HCT116 (cell line): Measurements from ENCODE around the gene SAMD15. TPM values are rescaled to one million over a fixed set of nuclear protein-coding genes. Genes with fewer than 3 reads are reported as not detected.

ENCODE experiments used
- ATAC-seq: fragments of 200-7000 bp; cut with Tn5 transposase; 2 replicates; pipeline ENCODE4 v1.9.1; 2020; ENCODE audit warnings: mild to moderate bottlenecking, moderate library complexity
- BruUV-seq: library from RNA; stranded (reverse); fragments of 400-500 nt; replicated peaks from 2 replicates; lab custom pipeline; 2021; lab: Mats Ljungman, UMichigan
- CTCF ChIA-PET: fragments of 300-600 bp; sonication (Branson Sonifier 250); formaldehyde crosslinking; loops from one replicate; lab custom pipeline; 2021; ENCODE audit warnings: antibody characterized with exemption; lab: Charles Lee
- POLR2A ChIA-PET: fragments of 300-600, 350-600 bp; sonication (Branson Sonifier 250); formaldehyde crosslinking; loops from one replicate; lab custom pipeline; 2021; ENCODE audit warnings: antibody characterized with exemption; lab: Charles Lee
- RAD21 ChIA-PET, 2 experiments: fragments of 300-600 bp; sonication (Branson Sonifier 250); formaldehyde crosslinking; loops; one replicate each; lab custom pipeline; 2023; ENCODE audit warnings: low total read pairs in 2 of 2; ENCODE audit not compliant: uncharacterized antibody in 2 of 2, unreplicated experiment in 2 of 2, low non-redundant PET in 1 of 2; lab: Charles Lee
- DNase-seq: peaks from one replicate; pipeline ENCODE4 v3.0.0-alpha.2; 2010; ENCODE audit warnings: low read depth, low spot score
- H2AFZ ChIP-seq: fragments of 200-600 bp; shearing (Covaris generic), sonication (generic); 2 replicates; pipeline ENCODE4 v1.6.1; 2017; ENCODE audit warnings: low read depth, mixed run types, mixed read lengths, antibody characterized with exemption, low read length; ENCODE audit not compliant: poor library complexity, severe bottlenecking
- H3K27ac ChIP-seq: 2 replicates; pipeline ENCODE4 v1.5.1; 2012; ENCODE audit warnings: low read depth, low read length
- H3K27me3 ChIP-seq: fragments of 200-600 bp; sonication (generic); 2 replicates; pipeline ENCODE4 v1.6.1; 2016; ENCODE audit warnings: mixed run types, low read length, mixed read lengths; ENCODE audit not compliant: insufficient read depth
- H3K36me3 ChIP-seq, 2 experiments: fragments of 200-500 bp in 1 of 2; fragments of 200-600 bp in 1 of 2; sonication (Bioruptor generic) in 1 of 2; sonication (generic) in 1 of 2; 2 replicates each; pipeline versions ENCODE4 v1.5.1 to v1.6.1; 2014 to 2016; ENCODE audit warnings: low read length in 2 of 2, inconsistent platforms in 1 of 2, mixed read lengths in 1 of 2, mixed run types in 1 of 2; ENCODE audit not compliant: insufficient read depth in 2 of 2, control insufficient read depth in 1 of 2
- H3K4me1 ChIP-seq, 2 experiments: fragments of 200-600 bp in 1 of 2; sonication (generic) in 1 of 2; 2 replicates each; pipeline versions ENCODE4 v1.5.1 to v1.6.1; 2012 to 2017; ENCODE audit warnings: low read length in 2 of 2, inconsistent platforms in 1 of 2, mild to moderate bottlenecking in 1 of 2, mixed read lengths in 1 of 2, mixed run types in 1 of 2, moderate library complexity in 1 of 2; ENCODE audit not compliant: insufficient read depth in 2 of 2, control insufficient read depth in 1 of 2
- H3K4me2 ChIP-seq: fragments of 200-600 bp; sonication (generic); 2 replicates; pipeline ENCODE4 v1.6.1; 2017; ENCODE audit warnings: mixed run types, low read length, mixed read lengths
- H3K4me3 ChIP-seq, 2 experiments: fragments of 200-600 bp in 1 of 2; sonication (generic) in 1 of 2; replicated peaks in 1 of 2; 2 replicates each; pipeline ENCODE4 v1.5.1; 2011 to 2016; ENCODE audit warnings: low read length in 2 of 2, control low read depth in 1 of 2, low read depth in 1 of 2, mild to moderate bottlenecking in 1 of 2, mixed read lengths in 1 of 2, mixed run types in 1 of 2
- H3K79me2 ChIP-seq: fragments of 200-600 bp; sonication (generic); 2 replicates; pipeline ENCODE4 v1.6.1; 2017; ENCODE audit warnings: mild to moderate bottlenecking, mixed run types, low read length, moderate library complexity, mixed read lengths; ENCODE audit not compliant: insufficient read depth
- H3K9ac ChIP-seq: fragments of 200-600 bp; sonication (generic); 2 replicates; pipeline ENCODE4 v1.6.1; 2016; ENCODE audit warnings: low read length, mixed read lengths
- H3K9me2 ChIP-seq: fragments of 200-600 bp; sonication (generic), shearing (Covaris generic); 2 replicates; pipeline ENCODE4 v1.6.1; 2017; ENCODE audit warnings: mixed run types, mild to moderate bottlenecking, moderate library complexity; ENCODE audit not compliant: insufficient read depth
- H3K9me3 ChIP-seq, 2 experiments: fragments of 200-500 bp in 1 of 2; fragments of 200-600 bp in 1 of 2; sonication (Bioruptor generic) in 1 of 2; sonication (generic) in 1 of 2; 2 replicates each; pipeline ENCODE4 v1.6.1; 2014 to 2017; ENCODE audit warnings: low read length in 2 of 2, mixed read lengths in 2 of 2, inconsistent platforms in 1 of 2, low read depth in 1 of 2, mild to moderate bottlenecking in 1 of 2, mixed run types in 1 of 2, moderate library complexity in 1 of 2; ENCODE audit not compliant: control insufficient read depth in 1 of 2, insufficient read depth in 1 of 2
- H4K20me1 ChIP-seq: fragments of 200-600 bp; sonication (generic), shearing (Covaris generic); 2 replicates; pipeline ENCODE4 v1.6.1; 2017; ENCODE audit warnings: mixed run types, mild to moderate bottlenecking, moderate library complexity; ENCODE audit not compliant: insufficient read depth
- ATF3 ChIP-seq: IDR thresholded peaks from 2 replicates; pipeline ENCODE4 v1.6.1; 2012
- CBX3 ChIP-seq: IDR thresholded peaks from 2 replicates; pipeline ENCODE4 v1.6.1; 2012; ENCODE audit warnings: low read depth
- CEBPB ChIP-seq: IDR thresholded peaks from 2 replicates; pipeline ENCODE4 v1.6.1; 2012; ENCODE audit warnings: low read depth
- CTCF ChIP-seq, 3 experiments: fragments of 200-600 bp in 1 of 3; sonication (generic) in 1 of 3; IDR thresholded peaks in 2 of 3; conservative IDR thresholded peaks in 1 of 3; 2 replicates each; pipeline ENCODE4 v1.5.1; 2012 to 2017; ENCODE audit warnings: low read depth in 2 of 3, low read length in 2 of 3, antibody characterized with exemption in 1 of 3, borderline replicate concordance in 1 of 3, control low read depth in 1 of 3, mild to moderate bottlenecking in 1 of 3, mixed read lengths in 1 of 3, mixed run types in 1 of 3, moderate library complexity in 1 of 3; ENCODE audit not compliant: insufficient read depth in 1 of 3
- ELF1 ChIP-seq: IDR thresholded peaks from 2 replicates; pipeline ENCODE4 v1.6.1; 2012; ENCODE audit warnings: low read depth, borderline replicate concordance
- EZH2 ChIP-seq: fragments of 200-600 bp; sonication (generic); IDR thresholded peaks from 2 replicates; pipeline ENCODE4 v1.6.1; 2017; ENCODE audit warnings: antibody characterized with exemption, mixed run types
- EZH2phosphoT487 ChIP-seq: fragments of 200-600 bp; IDR thresholded peaks from 2 replicates; pipeline ENCODE4 v1.6.1; 2018; ENCODE audit warnings: antibody characterized with exemption, borderline replicate concordance
- FOSL1 ChIP-seq: IDR thresholded peaks from 2 replicates; pipeline ENCODE4 v1.6.1; 2012; ENCODE audit warnings: low read depth
- MAX ChIP-seq: IDR thresholded peaks from 2 replicates; pipeline ENCODE4 v1.6.1; 2012
- POLR2AphosphoS5 ChIP-seq: IDR thresholded peaks from 2 replicates; pipeline ENCODE4 v1.6.1; 2011; ENCODE audit warnings: mild to moderate bottlenecking, low read depth, low read length, moderate library complexity
- RAD21 ChIP-seq: IDR thresholded peaks from 2 replicates; pipeline ENCODE4 v1.6.1; 2012; ENCODE audit warnings: low read depth, mild to moderate bottlenecking
- SP1 ChIP-seq: IDR thresholded peaks from 2 replicates; pipeline ENCODE4 v1.6.1; 2012; ENCODE audit warnings: low read depth
- TCF7L2 ChIP-seq: IDR thresholded peaks from 2 replicates; pipeline ENCODE4 v1.7.0; 2011; ENCODE audit warnings: borderline replicate concordance, inconsistent platforms; ENCODE audit not compliant: insufficient read depth, insufficient read length; ENCODE audit errors: extremely low read depth
- YY1 ChIP-seq: IDR thresholded peaks from 2 replicates; pipeline ENCODE4 v1.6.1; 2011; ENCODE audit warnings: low read length, low read depth, moderate library complexity, mild to moderate bottlenecking; ENCODE audit not compliant: insufficient replicate concordance; ENCODE audit errors: extremely low read depth
- ZFX ChIP-seq: fragments of 450-650 bp; IDR thresholded peaks from 2 replicates; pipeline ENCODE4 v1.6.1; 2017
- intact Hi-C: fragments of 100-400 bp; cut with micrococcal nuclease; formaldehyde crosslinking; loops from 2 replicates; pipeline ENCODE4 v1.10.0; 2022
- total RNA-seq: library from RNA; stranded (reverse); gene quantifications from one replicate; pipeline ENCODE4 v1.2.1, GENCODE V29; 2021; ENCODE audit not compliant: unreplicated experiment

Gene SAMD15
- total RNA-seq, 1 experiment from 2014 or later: 1.9 TPM

- Histone ChIP-seq H3K4me1 (no peaks in the 10 kb centered on the region), H4K20me1 (no peaks in the 10 kb centered on the region), H3K79me2 (no peaks in the 10 kb centered on the region), H3K27ac (no peak overlapping the region), H3K36me3 (peaks cover 0 to 10% of the 10 kb centered on the region in 2 experiments; a peak in 1 of 4 replicates), H3K9me3 (no peaks in the 10 kb centered on the region), H2AFZ (no peak overlapping the region), H3K27me3 (no peaks in the 10 kb centered on the region), H3K9ac (no peak overlapping the region), H3K9me2 (no peaks in the 10 kb centered on the region), H3K4me2 (no peak overlapping the region), H3K4me3 (no peak overlapping the region)
- ChIA-PET POLR2A (interaction anchor here (0.9 kb wide), 1 partner anchor 19 kb away, joined by 3 read pairs; no protein-coding TSS in a partner anchor), CTCF (no interaction called here), RAD21 (no interaction called here)
- TF ChIP-seq YY1 (no peak), RAD21 (no peak), ATF3 (no peak), ELF1 (no peak), TCF7L2 (no peak), FOSL1 (no peak), POLR2AphosphoS5 (no peak), SP1 (no peak), MAX (no peak), CTCF (IDR thresholded peaks at IDR 0.05 in 2 of 3, conservative IDR thresholded peaks at IDR 0.05 in 1 of 3; ENCODE audit: borderline replicate concordance in 1 of 3, insufficient read depth in 1 of 3, low read depth in 2 of 3, low read length in 2 of 3) (no peak), EZH2phosphoT487 (no peak), CEBPB (no peak), ZFX (no peak), EZH2 (no peak), CBX3 (no peak)
- ATAC-seq (no peak), DNase-seq (no peak)
- intact Hi-C loops: no loop called here
- BruUV-seq: no TSS peak
Observed at GRCh38 chr14:77340389-77340788, 36.8 kb upstream of the SAMD15 start.
